ENCODE measurements around the gene CDC20B.
A peak's percentile ranks its signal among the peaks of the same experiment; 100 is the strongest.

The CDC20B gene

DNA sequence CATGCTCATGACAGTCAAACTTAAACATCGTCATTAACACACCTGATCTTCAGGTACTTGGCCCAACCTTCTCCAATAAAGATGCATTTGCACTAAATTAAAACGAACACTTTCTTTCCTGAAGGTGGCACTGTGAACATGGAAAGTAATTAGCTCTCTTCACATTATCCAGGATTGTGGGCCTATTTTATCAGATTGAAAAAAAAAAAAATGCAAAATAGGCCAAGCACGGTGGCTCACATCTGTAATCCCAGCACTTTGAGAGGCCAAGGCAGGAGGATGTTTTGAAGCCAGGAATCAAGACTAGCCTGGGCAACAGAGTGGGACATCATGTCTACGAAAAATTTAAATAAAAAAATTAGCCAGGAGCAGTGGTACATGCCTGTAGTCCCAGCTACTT is 14.4 kb upstream of the CDC20B start:
- ATAC-seq (ENCODE audit: insufficient read depth, low read depth): no peak
- Histone ChIP-seq H3K4me2 (ENCODE audit: insufficient read depth, low read length) (no peak overlapping the region), H3K4me3 (ENCODE audit: low read depth in 1 of 2, low read length in 2 of 2) (no peak overlapping the region), H3K9me3 (ENCODE audit: insufficient read depth, low read length, severe bottlenecking) (no peaks in the 10 kb centered on the region), H3K27me3 (ENCODE audit: insufficient read depth, low read length, poor library complexity) (peaks cover 27% of the 10 kb centered on the region), H2AFZ (ENCODE audit: low read depth, low read length) (no peak overlapping the region), H3K36me3 (ENCODE audit: insufficient read depth, low read length) (no peaks in the 10 kb centered on the region), H3K9ac (ENCODE audit: low read depth, low read length) (no peak overlapping the region), H3K79me2 (ENCODE audit: insufficient read depth, low read length) (no peaks in the 10 kb centered on the region), H3K4me1 (ENCODE audit: insufficient read depth, low read length) (no peaks in the 10 kb centered on the region), H3K27ac (ENCODE audit: low read length) (no peak overlapping the region), H4K20me1 (ENCODE audit: insufficient read depth, low read length) (no peaks in the 10 kb centered on the region)
- TF ChIP-seq, protein P1, sequence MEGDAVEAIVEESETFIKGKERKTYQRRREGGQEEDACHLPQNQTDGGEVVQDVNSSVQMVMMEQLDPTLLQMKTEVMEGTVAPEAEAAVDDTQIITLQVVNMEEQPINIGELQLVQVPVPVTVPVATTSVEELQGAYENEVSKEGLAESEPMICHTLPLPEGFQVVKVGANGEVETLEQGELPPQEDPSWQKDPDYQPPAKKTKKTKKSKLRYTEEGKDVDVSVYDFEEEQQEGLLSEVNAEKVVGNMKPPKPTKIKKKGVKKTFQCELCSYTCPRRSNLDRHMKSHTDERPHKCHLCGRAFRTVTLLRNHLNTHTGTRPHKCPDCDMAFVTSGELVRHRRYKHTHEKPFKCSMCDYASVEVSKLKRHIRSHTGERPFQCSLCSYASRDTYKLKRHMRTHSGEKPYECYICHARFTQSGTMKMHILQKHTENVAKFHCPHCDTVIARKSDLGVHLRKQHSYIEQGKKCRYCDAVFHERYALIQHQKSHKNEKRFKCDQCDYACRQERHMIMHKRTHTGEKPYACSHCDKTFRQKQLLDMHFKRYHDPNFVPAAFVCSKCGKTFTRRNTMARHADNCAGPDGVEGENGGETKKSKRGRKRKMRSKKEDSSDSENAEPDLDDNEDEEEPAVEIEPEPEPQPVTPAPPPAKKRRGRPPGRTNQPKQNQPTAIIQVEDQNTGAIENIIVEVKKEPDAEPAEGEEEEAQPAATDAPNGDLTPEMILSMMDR (IDR thresholded peaks at IDR 0.05; ENCODE audit: borderline replicate concordance, extremely low read depth, low read length, poor library complexity, severe bottlenecking): peak; percentile 48
- TF ChIP-seq EZH2 (IDR thresholded peaks at IDR 0.05; ENCODE audit: borderline replicate concordance, low read depth, low read length, severe bottlenecking): no peak
- DNase-seq: no peak

DNA sequence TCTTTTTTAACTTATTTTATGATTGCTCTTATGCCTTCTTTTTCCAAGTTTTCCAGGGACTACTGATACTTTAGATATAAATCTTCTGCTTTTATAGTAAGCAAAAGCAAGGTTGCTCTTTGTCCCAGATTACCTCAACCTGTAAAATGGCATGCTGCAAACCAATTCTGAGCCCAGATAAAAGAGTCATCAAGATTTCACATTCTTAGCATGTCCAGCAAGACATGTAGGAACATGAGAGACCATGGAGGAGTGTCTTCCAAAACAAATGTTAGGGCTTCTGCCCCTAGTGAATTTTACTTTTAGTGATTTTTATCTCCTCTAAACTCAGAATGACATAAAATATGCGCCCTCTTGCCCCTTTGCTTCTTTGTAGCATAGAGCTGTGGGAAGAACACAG is 7.0 kb upstream of the CDC20B start:
- Histone ChIP-seq H2AFZ (ENCODE audit: low read depth, low read length) (no peak overlapping the region), H3K79me2 (ENCODE audit: insufficient read depth, low read length) (no peaks in the 10 kb centered on the region), H3K9ac (ENCODE audit: low read depth, low read length) (no peak overlapping the region), H3K27me3 (ENCODE audit: insufficient read depth, low read length, poor library complexity) (peaks cover 20% of the 10 kb centered on the region), H3K4me2 (ENCODE audit: insufficient read depth, low read length) (no peak overlapping the region), H3K9me3 (ENCODE audit: insufficient read depth, low read length, severe bottlenecking) (no peaks in the 10 kb centered on the region), H3K4me3 (ENCODE audit: low read depth in 1 of 2, low read length in 2 of 2) (no peak overlapping the region), H3K27ac (ENCODE audit: low read length) (no peak overlapping the region), H3K4me1 (ENCODE audit: insufficient read depth, low read length) (no peaks in the 10 kb centered on the region), H4K20me1 (ENCODE audit: insufficient read depth, low read length) (no peaks in the 10 kb centered on the region), H3K36me3 (ENCODE audit: insufficient read depth, low read length) (no peaks in the 10 kb centered on the region)
- DNase-seq: no peak
- ATAC-seq (ENCODE audit: insufficient read depth, low read depth): no peak
- TF ChIP-seq, protein P1 (IDR thresholded peaks at IDR 0.05; ENCODE audit: borderline replicate concordance, extremely low read depth, low read length, poor library complexity, severe bottlenecking): no peak
- no peak for TF ChIP-seq EZH2 (IDR thresholded peaks at IDR 0.05; ENCODE audit: borderline replicate concordance, low read depth, low read length, severe bottlenecking)

DNA sequence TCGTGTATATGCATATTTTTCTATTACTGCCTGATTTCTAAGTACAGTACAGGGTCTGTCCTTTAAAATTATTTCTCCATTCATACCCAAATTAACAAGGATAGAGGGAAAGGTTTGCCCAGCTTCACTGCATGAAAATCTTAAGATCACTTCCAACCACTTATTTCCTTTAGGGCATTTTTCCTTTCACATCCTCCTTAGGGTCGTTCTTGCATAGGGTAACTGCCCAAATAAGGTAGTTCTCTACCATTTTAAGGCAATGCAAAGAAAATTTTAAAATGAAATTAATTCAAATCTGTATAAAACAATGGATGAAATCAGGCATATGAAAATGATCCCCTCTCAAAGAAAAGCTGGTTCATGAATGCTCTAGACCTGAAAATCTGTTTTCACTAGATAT is 4.1 kb upstream of the CDC20B start:
- Histone ChIP-seq H3K27me3 (ENCODE audit: insufficient read depth, low read length, poor library complexity) (peaks cover 31% of the 10 kb centered on the region), H3K4me3 (ENCODE audit: low read depth in 1 of 2, low read length in 2 of 2) (no peak overlapping the region), H2AFZ (ENCODE audit: low read depth, low read length) (no peak overlapping the region), H4K20me1 (ENCODE audit: insufficient read depth, low read length) (no peaks in the 10 kb centered on the region), H3K9ac (ENCODE audit: low read depth, low read length) (no peak overlapping the region), H3K27ac (ENCODE audit: low read length) (no peak overlapping the region), H3K4me2 (ENCODE audit: insufficient read depth, low read length) (no peak overlapping the region), H3K36me3 (ENCODE audit: insufficient read depth, low read length) (no peaks in the 10 kb centered on the region), H3K4me1 (ENCODE audit: insufficient read depth, low read length) (peaks cover 18% of the 10 kb centered on the region), H3K9me3 (ENCODE audit: insufficient read depth, low read length, severe bottlenecking) (no peaks in the 10 kb centered on the region), H3K79me2 (ENCODE audit: insufficient read depth, low read length) (no peaks in the 10 kb centered on the region)
- no peak for DNase-seq
- ATAC-seq (ENCODE audit: insufficient read depth, low read depth): no peak
- TF ChIP-seq EZH2 (IDR thresholded peaks at IDR 0.05; ENCODE audit: borderline replicate concordance, low read depth, low read length, severe bottlenecking): no peak
- TF ChIP-seq, protein P1 (IDR thresholded peaks at IDR 0.05; ENCODE audit: borderline replicate concordance, extremely low read depth, low read length, poor library complexity, severe bottlenecking): no peak

Data from DND-41 (cell line).